CD1c-positive myeloid dendritic cell (primary cell): Measurements from ENCODE around the gene ADCYAP1R1.

Experiments
- DNase-seq: peaks from one replicate; pipeline ENCODE4 v3.0.0-alpha.2; 2016; ENCODE audit errors: extremely low spot score

Gene ADCYAP1R1

GRCh38 chr7:31068006-31068675 lies 16.0 kb downstream of the ADCYAP1R1 start:
- DNase-seq: no peak

GRCh38 chr7:31069860-31070555 lies 17.9 kb downstream of the ADCYAP1R1 start:
- no peak for DNase-seq

GRCh38 chr7:31070991-31071644 lies 19.0 kb downstream of the ADCYAP1R1 start:
- DNase-seq: no peak

GRCh38 chr7:31071645-31072029 lies 19.5 kb downstream of the ADCYAP1R1 start:
- no peak for DNase-seq

- DNase-seq: no peak
These were observed 21.4 kb downstream of the ADCYAP1R1 start for GRCh38 chr7:31073326-31074119.

- no peak for DNase-seq
These were observed 21.9 kb downstream of the ADCYAP1R1 start for GRCh38 chr7:31074120-31074383.

- DNase-seq: no peak
These were observed 22.4 kb downstream of the ADCYAP1R1 start for GRCh38 chr7:31074403-31075085.

- DNase-seq: no peak
These were observed 22.9 kb downstream of the ADCYAP1R1 start for GRCh38 chr7:31075086-31075405.

- no peak for DNase-seq
These were observed 23.9 kb downstream of the ADCYAP1R1 start for GRCh38 chr7:31076051-31076450.

- no peak for DNase-seq
These were observed 24.7 kb downstream of the ADCYAP1R1 start for GRCh38 chr7:31076641-31077310.

GRCh38 chr7:31077484-31078362 lies 25.6 kb downstream of the ADCYAP1R1 start:
- DNase-seq: no peak

GRCh38 chr7:31078363-31078990 lies 26.4 kb downstream of the ADCYAP1R1 start:
- DNase-seq: no peak

GRCh38 chr7:31079126-31079823 lies 27.2 kb downstream of the ADCYAP1R1 start:
- no peak for DNase-seq

GRCh38 chr7:31079824-31080511 lies 27.9 kb downstream of the ADCYAP1R1 start:
- DNase-seq: no peak

GRCh38 chr7:31080763-31081162 lies 28.7 kb downstream of the ADCYAP1R1 start:
- DNase-seq: no peak

- DNase-seq: no peak
These were observed 29.9 kb downstream of the ADCYAP1R1 start for GRCh38 chr7:31082017-31082416.

GRCh38 chr7:31082447-31082846 lies 30.3 kb downstream of the ADCYAP1R1 start:
- DNase-seq: no peak

GRCh38 chr7:31083210-31083786 lies 31.2 kb downstream of the ADCYAP1R1 start:
- no peak for DNase-seq
